NCI-H2107 (cell line): ENCODE results near the gene LYZL1.
"Not testable (repeated sequence)": the region's sequence is repeated elsewhere in the genome, so short reads cannot be mapped to it uniquely, and the experiment has no call there.

Experiments used
- DNase-seq: peaks from one replicate; lab custom pipeline; 2025; lab: John Stamatoyannopoulos, UW

Gene LYZL1

GRCh38 chr10:29263506-29263905, 25.4 kb upstream of the LYZL1 start:
- no peak for DNase-seq

GRCh38 chr10:29265210-29265768, 23.6 kb upstream of the LYZL1 start:
- no peak for DNase-seq

- no peak for DNase-seq
Observed at GRCh38 chr10:29266641-29267040, 22.2 kb upstream of the LYZL1 start.

- no peak for DNase-seq
Observed at GRCh38 chr10:29268011-29268410, 20.9 kb upstream of the LYZL1 start.

GRCh38 chr10:29269486-29269885, 19.4 kb upstream of the LYZL1 start:
- no peak for DNase-seq

GRCh38 chr10:29270883-29271282, 18.0 kb upstream of the LYZL1 start:
- DNase-seq = no peak

- no peak for DNase-seq
Observed at GRCh38 chr10:29271877-29272276, 17.0 kb upstream of the LYZL1 start.

GRCh38 chr10:29273478-29273877, 15.4 kb upstream of the LYZL1 start:
- DNase-seq = no peak

GRCh38 chr10:29276251-29276850, 12.5 kb upstream of the LYZL1 start:
- DNase-seq = no peak

GRCh38 chr10:29277296-29277695, 11.6 kb upstream of the LYZL1 start:
- DNase-seq = no peak

- no peak for DNase-seq
Observed at GRCh38 chr10:29279779-29280487, 8.9 kb upstream of the LYZL1 start.

GRCh38 chr10:29280488-29280840, 8.4 kb upstream of the LYZL1 start:
- no peak for DNase-seq

- DNase-seq = no peak
Observed at GRCh38 chr10:29285624-29286051, 3.2 kb upstream of the LYZL1 start.

- no peak for DNase-seq
Observed at GRCh38 chr10:29287635-29288034, 1.2 kb upstream of the LYZL1 start.

GRCh38 chr10:29291561-29291960, 2.7 kb downstream of the LYZL1 start:
- not testable (repeated sequence) for DNase-seq

GRCh38 chr10:29292406-29292805, 3.5 kb downstream of the LYZL1 start:
- not testable (repeated sequence) for DNase-seq

GRCh38 chr10:29295813-29296212, 6.9 kb downstream of the LYZL1 start:
- DNase-seq = no peak

- no peak for DNase-seq
Observed at GRCh38 chr10:29297678-29298077, 8.8 kb downstream of the LYZL1 start.

- DNase-seq = no peak
Observed at GRCh38 chr10:29301359-29301910, 12.6 kb downstream of the LYZL1 start.

GRCh38 chr10:29302499-29302898, 13.6 kb downstream of the LYZL1 start:
- DNase-seq = no peak

GRCh38 chr10:29304264-29304994, 15.6 kb downstream of the LYZL1 start:
- DNase-seq = peak; percentile 13

- no peak for DNase-seq
Observed at GRCh38 chr10:29304995-29305335, 16.1 kb downstream of the LYZL1 start.

GRCh38 chr10:29306688-29307087, 17.8 kb downstream of the LYZL1 start:
- no peak for DNase-seq
